ENCODE measurements around the gene EN1.

EN1 gene

GRCh38 chr2:118816669-118817068, 30.8 kb downstream of the EN1 start:
- no peak for DNase-seq

DNA sequence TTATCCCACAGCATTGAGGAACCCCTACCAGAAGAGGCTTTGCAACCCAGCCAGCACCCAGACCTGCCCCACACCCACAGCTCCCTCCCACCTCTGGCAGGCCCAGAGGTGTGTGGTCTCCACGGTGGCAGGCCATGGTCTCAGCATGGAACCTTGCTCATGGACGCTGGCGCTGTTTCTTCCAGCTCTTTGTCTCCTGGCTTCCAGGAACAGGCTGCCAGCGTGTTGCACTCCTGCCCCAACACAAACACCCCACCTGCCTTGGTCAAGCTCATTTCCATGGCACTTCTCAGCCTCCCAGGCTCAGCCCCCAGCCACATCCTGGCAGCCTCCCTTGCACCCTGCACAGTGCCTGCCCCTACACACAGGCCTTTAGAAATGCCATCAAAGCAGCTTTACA, 31.7 kb downstream of the EN1 start:
- no peak for DNase-seq

DNA sequence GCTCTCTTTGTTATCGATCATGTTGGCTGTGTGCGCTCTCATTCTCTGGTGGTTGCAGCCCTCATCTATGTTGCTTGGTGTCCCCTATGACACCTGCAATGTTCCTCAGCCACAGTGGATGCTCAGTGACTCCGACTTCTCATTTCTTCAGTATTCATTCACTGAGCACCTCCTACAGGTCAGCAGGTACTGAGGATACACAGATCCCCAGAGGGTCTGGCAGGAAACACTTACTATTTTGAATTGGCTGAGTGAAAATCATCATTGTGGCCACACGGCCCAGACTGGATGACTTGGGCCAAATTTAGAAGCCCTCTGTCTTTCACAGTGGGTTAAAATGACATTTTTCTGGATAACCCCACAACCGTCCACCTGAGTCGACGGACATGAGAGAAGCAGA, 32.1 kb downstream of the EN1 start:
- no peak for DNase-seq

- no peak for DNase-seq
These were observed 33.1 kb downstream of the EN1 start for GRCh38 chr2:118814368-118814767.

- no peak for DNase-seq
These were observed 33.7 kb downstream of the EN1 start for GRCh38 chr2:118813601-118814339.

DNA sequence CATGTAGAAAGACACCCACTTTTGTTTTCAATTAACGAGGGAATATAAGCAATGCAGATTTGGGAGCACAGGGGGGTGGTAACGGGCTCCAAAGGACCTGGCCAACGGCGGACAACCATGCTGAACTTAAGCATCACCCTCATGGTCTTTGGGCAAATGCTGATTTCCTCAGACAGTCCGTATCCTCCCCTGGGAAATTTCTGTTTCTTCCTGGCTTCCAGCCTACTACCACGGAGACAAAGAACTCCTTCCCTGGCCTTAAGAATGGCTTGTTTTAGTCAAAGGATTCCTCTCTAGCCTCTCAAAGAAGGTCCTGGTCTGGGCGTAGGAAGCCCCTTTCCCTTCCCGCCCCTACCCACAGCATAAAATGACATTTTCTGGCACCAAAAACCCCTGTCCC, 34.3 kb downstream of the EN1 start:
- no peak for DNase-seq

DNA sequence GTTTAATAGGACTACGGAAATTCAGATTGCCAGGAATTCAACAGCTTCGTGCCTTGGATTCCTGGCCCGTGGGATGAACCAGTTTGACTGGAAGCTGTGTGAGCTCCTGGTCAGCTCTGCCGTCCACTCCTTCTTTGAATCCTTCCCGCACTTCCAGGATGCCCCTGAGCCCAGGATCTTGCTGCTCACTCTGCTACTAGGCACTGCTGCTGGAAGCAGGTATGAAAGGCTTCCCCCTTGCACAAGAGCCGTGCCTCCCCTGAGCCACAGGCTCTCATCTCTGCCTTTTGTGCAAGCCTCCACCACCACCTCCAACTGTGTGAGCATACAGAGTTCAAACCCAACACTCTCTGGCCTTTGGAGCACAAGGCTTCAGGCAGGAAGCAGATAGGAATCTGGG, 34.9 kb downstream of the EN1 start:
- DNase-seq = no peak

- DNase-seq = no peak
These were observed 35.8 kb downstream of the EN1 start for GRCh38 chr2:118811514-118812115.

DNA sequence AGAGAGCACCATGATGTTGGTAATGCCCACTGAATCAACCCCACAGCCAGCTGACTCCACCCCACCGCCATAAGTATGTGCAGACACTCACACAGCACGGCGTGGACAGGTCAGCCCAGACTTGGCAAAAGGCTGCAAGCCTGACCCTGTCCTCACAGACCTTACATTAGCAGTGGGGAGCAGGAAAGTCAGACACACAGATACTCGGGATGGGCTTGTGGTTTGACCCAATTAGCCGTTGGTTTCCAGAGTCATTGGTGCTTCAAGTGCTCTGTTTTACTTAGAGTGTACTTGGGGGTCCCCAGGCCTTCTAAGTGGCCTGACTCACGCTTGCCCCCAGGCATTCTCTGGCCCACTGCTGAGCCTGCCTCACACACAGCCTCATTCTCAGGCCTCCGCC, 36.7 kb downstream of the EN1 start:
- DNase-seq = no peak

GRCh38 chr2:118808429-118808809, 39.0 kb downstream of the EN1 start:
- DNase-seq = no peak

GRCh38 chr2:118807668-118808428, 39.6 kb downstream of the EN1 start:
- no peak for DNase-seq

- DNase-seq = no peak
These were observed 40.4 kb downstream of the EN1 start for GRCh38 chr2:118806797-118807667.

DNA sequence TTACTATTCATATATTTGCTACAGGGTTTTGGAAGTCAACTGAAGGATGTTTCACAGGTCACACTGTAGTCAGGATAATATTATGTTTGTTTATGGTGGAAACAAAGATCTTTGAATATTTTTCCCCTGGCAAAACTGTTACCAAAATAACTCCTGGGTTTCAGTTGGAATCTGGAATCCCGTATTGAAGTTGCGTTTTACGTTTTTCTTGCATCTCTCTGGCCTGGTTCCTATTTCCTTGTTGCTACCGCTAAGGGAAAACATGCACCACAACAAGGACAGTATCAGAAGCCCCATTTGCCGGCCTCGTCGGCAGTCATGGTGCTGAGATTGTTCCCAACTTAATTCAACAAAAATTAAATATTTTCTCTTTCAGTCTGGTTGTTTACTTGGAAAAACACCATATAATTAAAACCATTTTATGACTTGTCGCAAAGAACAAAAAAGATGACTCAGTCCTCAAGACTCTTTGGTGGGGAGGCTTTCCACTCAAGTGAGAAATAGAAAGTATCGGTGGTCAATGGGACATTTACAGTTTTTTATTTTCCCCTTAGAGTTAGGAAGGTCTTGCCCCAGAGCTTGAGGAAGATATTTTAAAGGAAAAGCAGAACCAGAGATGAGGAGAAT, 42.3 kb downstream of the EN1 start:
- DNase-seq = no peak

GRCh38 chr2:118803012-118803411, 44.4 kb downstream of the EN1 start:
- no peak for DNase-seq

DNA sequence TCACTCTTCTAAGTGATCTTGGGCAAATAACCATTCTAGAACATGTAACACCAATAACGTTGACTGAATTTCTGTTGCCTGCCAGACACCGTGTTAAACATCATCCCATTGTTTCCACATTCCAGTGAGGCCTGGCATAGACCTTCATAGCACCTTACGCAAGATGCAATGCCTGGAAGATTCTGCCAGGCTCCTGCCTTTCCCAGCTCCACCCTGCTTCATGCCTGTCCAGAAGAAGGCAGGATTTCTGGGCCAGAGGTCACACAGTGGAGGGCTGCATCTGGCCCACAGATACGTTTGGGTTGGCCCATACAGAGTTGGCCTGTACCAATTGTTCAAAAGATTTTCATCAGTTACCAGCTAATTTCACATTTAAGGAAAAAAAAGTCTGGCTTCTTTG, 46.3 kb downstream of the EN1 start:
- DNase-seq = no peak

DNA sequence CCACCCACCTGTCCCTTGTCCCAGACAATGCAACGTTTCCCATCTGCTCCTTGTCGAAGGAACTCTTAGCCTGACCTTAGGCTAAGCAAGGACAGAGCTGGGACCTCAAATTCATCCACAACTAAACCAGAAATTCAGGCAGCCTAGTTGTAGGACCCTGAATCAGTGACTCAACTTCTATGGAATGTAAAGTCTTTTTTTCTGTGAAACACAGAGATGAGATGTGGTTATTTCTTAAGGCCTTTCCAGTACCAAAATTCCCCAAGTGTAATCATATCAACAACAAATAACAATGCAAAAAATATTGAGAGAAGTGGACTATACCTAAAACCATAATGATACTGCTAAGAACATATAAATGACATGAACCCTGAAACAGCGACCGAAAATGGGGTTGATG, 46.7 kb downstream of the EN1 start:
- DNase-seq = no peak

- no peak for DNase-seq
These were observed 52.9 kb downstream of the EN1 start for GRCh38 chr2:118794546-118794945.

Measured in HCEC 1CT (cell line).